Activated naive CD8-positive, alpha-beta T cell treated with anti-CD3 and anti-CD28 coated beads, Interleukin-2, amount 10 ng/mL, durations not matched to agents 7 days and 5 days (primary cell): ENCODE data around the gene CEP112. TPM values are rescaled to one million over a fixed set of nuclear protein-coding genes. Genes with fewer than 3 reads are reported as not detected.

Experiments
- ATAC-seq: fragments of 150-1000 bp; cut with Tn5 transposase; one replicate; pipeline ENCODE4 v1.10.0; 2021; ENCODE audit warnings: low read depth, moderate library complexity
- POLR2A ChIA-PET: fragments of 350-600 bp; sonication (Branson Sonifier 250); formaldehyde crosslinking; loops from one replicate; lab custom pipeline; 2021; ENCODE audit warnings: antibody characterized with exemption; lab: Charles Lee
- DNase-seq: peaks from one replicate; pipeline ENCODE4 v3.0.0; 2021
- H3K27ac Mint-ChIP-seq: one replicate; pipeline ENCODE4 v1.8.0; 2022; ENCODE audit warnings: mild to moderate bottlenecking, mixed read lengths
- H3K27me3 Mint-ChIP-seq: one replicate; pipeline ENCODE4 v1.8.0; 2022; ENCODE audit warnings: mild to moderate bottlenecking, moderate library complexity, mixed read lengths
- H3K36me3 Mint-ChIP-seq: one replicate; pipeline ENCODE4 v1.8.0; 2021; ENCODE audit warnings: mild to moderate bottlenecking, mixed read lengths
- H3K4me1 Mint-ChIP-seq: one replicate; pipeline ENCODE4 v1.8.0; 2021; ENCODE audit warnings: mixed read lengths
- H3K4me3 Mint-ChIP-seq: one replicate; pipeline ENCODE4 v1.8.0; 2022; ENCODE audit warnings: mild to moderate bottlenecking, moderate library complexity, mixed read lengths
- H3K9me3 Mint-ChIP-seq: one replicate; pipeline ENCODE4 v1.8.0; 2021; ENCODE audit warnings: mixed read lengths
- total RNA-seq, 2 experiments: library from RNA; stranded (reverse); gene quantifications; one replicate each; pipeline ENCODE4 v1.2.3, GENCODE V29; 2021

The CEP112 gene
- total RNA-seq, 2 experiments from 2014 or later: 2.1 to 3.8 TPM

- no peaks in the 10 kb centered on the region for H3K4me1 Mint-ChIP-seq
- no peaks in the 10 kb centered on the region for H3K27me3 Mint-ChIP-seq
- ATAC-seq (no peak), DNase-seq (no peak)
- no peaks in the 10 kb centered on the region for H3K9me3 Mint-ChIP-seq
- no peaks in the 10 kb centered on the region for H3K36me3 Mint-ChIP-seq
- no peak overlapping the region for H3K4me3 Mint-ChIP-seq
- H3K27ac Mint-ChIP-seq: no peak overlapping the region
- POLR2A ChIA-PET: no interaction called here
Observed at GRCh38 chr17:65902831-65903522, 289.0 kb downstream of the CEP112 start.

GRCh38 chr17:65902155-65902554 is 289.8 kb downstream of the CEP112 start:
- Mint-ChIP-seq H3K36me3 (no peaks in the 10 kb centered on the region), H3K27ac (no peak overlapping the region), H3K9me3 (no peaks in the 10 kb centered on the region), H3K4me1 (no peaks in the 10 kb centered on the region), H3K27me3 (no peaks in the 10 kb centered on the region), H3K4me3 (no peak overlapping the region)
- ATAC-seq (no peak), DNase-seq (no peak)
- POLR2A ChIA-PET: no interaction called here

- POLR2A ChIA-PET: no interaction called here
Observed at GRCh38 chr17:65901394-65901793, 290.5 kb downstream of the CEP112 start.

GRCh38 chr17:65900216-65900615 is 291.7 kb downstream of the CEP112 start:
- DNase-seq (no peak), ATAC-seq (no peak)
- H3K36me3 Mint-ChIP-seq: no peaks in the 10 kb centered on the region
- no peaks in the 10 kb centered on the region for H3K4me1 Mint-ChIP-seq
- POLR2A ChIA-PET: no interaction called here
- H3K9me3 Mint-ChIP-seq: no peaks in the 10 kb centered on the region
- no peak overlapping the region for H3K27ac Mint-ChIP-seq
- no peak overlapping the region for H3K4me3 Mint-ChIP-seq
- peaks cover 2% of the 10 kb centered on the region for H3K27me3 Mint-ChIP-seq

More at GRCh38 chr17:65901394-65901793, 290.5 kb downstream of the CEP112 start:
- Mint-ChIP-seq H3K4me3 (no peak overlapping the region), H3K27me3 (peaks cover 2% of the 10 kb centered on the region), H3K27ac (no peak overlapping the region), H3K36me3 (no peaks in the 10 kb centered on the region), H3K4me1 (no peaks in the 10 kb centered on the region), H3K9me3 (no peaks in the 10 kb centered on the region)
- no peak for ATAC-seq
- no peak for DNase-seq

GRCh38 chr17:65898651-65899050 is 293.3 kb downstream of the CEP112 start:
- peaks cover 2% of the 10 kb centered on the region for H3K27me3 Mint-ChIP-seq
- no peaks in the 10 kb centered on the region for H3K4me1 Mint-ChIP-seq
- H3K27ac Mint-ChIP-seq: no peak overlapping the region
- POLR2A ChIA-PET: no interaction called here
- no peaks in the 10 kb centered on the region for H3K9me3 Mint-ChIP-seq
- DNase-seq: no peak
- H3K36me3 Mint-ChIP-seq: no peaks in the 10 kb centered on the region
- no peak overlapping the region for H3K4me3 Mint-ChIP-seq
- ATAC-seq: no peak

- ATAC-seq: no peak
- H3K4me3 Mint-ChIP-seq: no peak overlapping the region
- peaks cover 2% of the 10 kb centered on the region for H3K27me3 Mint-ChIP-seq
- H3K9me3 Mint-ChIP-seq: no peaks in the 10 kb centered on the region
- no peak for DNase-seq
- no peaks in the 10 kb centered on the region for H3K36me3 Mint-ChIP-seq
- no peaks in the 10 kb centered on the region for H3K4me1 Mint-ChIP-seq
- POLR2A ChIA-PET: no interaction called here
- H3K27ac Mint-ChIP-seq: no peak overlapping the region
Observed at GRCh38 chr17:65896889-65897288, 295.0 kb downstream of the CEP112 start.

- no peak for DNase-seq
- POLR2A ChIA-PET: no interaction called here
- Mint-ChIP-seq H3K9me3 (no peaks in the 10 kb centered on the region), H3K27ac (no peak overlapping the region), H3K36me3 (no peaks in the 10 kb centered on the region), H3K4me3 (no peak overlapping the region), H3K4me1 (no peaks in the 10 kb centered on the region), H3K27me3 (peaks cover 2% of the 10 kb centered on the region)
- no peak for ATAC-seq
Observed at GRCh38 chr17:65895969-65896368, 296.0 kb downstream of the CEP112 start.

- Mint-ChIP-seq H3K36me3 (no peaks in the 10 kb centered on the region), H3K9me3 (no peaks in the 10 kb centered on the region), H3K27me3 (peaks cover 2% of the 10 kb centered on the region), H3K4me1 (no peaks in the 10 kb centered on the region), H3K27ac (no peak overlapping the region), H3K4me3 (no peak overlapping the region)
- POLR2A ChIA-PET: no interaction called here
- no peak for ATAC-seq
- no peak for DNase-seq
Observed at GRCh38 chr17:65893692-65894279, 298.1 kb downstream of the CEP112 start.

GRCh38 chr17:65892912-65893377 is 299.0 kb downstream of the CEP112 start:
- H3K27me3 Mint-ChIP-seq: peaks cover 2% of the 10 kb centered on the region
- ATAC-seq (no peak), DNase-seq (no peak)
- H3K4me1 Mint-ChIP-seq: no peaks in the 10 kb centered on the region
- no peak overlapping the region for H3K4me3 Mint-ChIP-seq
- no peaks in the 10 kb centered on the region for H3K36me3 Mint-ChIP-seq
- H3K27ac Mint-ChIP-seq: no peak overlapping the region
- no peaks in the 10 kb centered on the region for H3K9me3 Mint-ChIP-seq
- POLR2A ChIA-PET: no interaction called here

- no peaks in the 10 kb centered on the region for H3K27me3 Mint-ChIP-seq
- H3K36me3 Mint-ChIP-seq: no peaks in the 10 kb centered on the region
- no peaks in the 10 kb centered on the region for H3K9me3 Mint-ChIP-seq
- H3K4me3 Mint-ChIP-seq: no peak overlapping the region
- no peak for DNase-seq
- H3K27ac Mint-ChIP-seq: no peak overlapping the region
- POLR2A ChIA-PET: no interaction called here
- no peaks in the 10 kb centered on the region for H3K4me1 Mint-ChIP-seq
- no peak for ATAC-seq
Observed at GRCh38 chr17:65891231-65891735, 300.6 kb downstream of the CEP112 start.

- Mint-ChIP-seq H3K27ac (no peak overlapping the region), H3K4me1 (no peaks in the 10 kb centered on the region), H3K9me3 (no peaks in the 10 kb centered on the region), H3K27me3 (no peaks in the 10 kb centered on the region), H3K4me3 (no peak overlapping the region), H3K36me3 (no peaks in the 10 kb centered on the region)
- POLR2A ChIA-PET: no interaction called here
- DNase-seq: no peak
- ATAC-seq: no peak
Observed at GRCh38 chr17:65888649-65889048, 303.3 kb downstream of the CEP112 start.

- DNase-seq: no peak
- H3K27ac Mint-ChIP-seq: no peak overlapping the region
Observed at GRCh38 chr17:65886315-65887245, 305.4 kb downstream of the CEP112 start.

GRCh38 chr17:65885541-65886312 is 306.2 kb downstream of the CEP112 start:
- no peaks in the 10 kb centered on the region for H3K36me3 Mint-ChIP-seq
- no peak overlapping the region for H3K27ac Mint-ChIP-seq
- no peak for DNase-seq
- H3K4me3 Mint-ChIP-seq: no peak overlapping the region
- no peaks in the 10 kb centered on the region for H3K4me1 Mint-ChIP-seq
- no peaks in the 10 kb centered on the region for H3K9me3 Mint-ChIP-seq
- H3K27me3 Mint-ChIP-seq: no peaks in the 10 kb centered on the region
- POLR2A ChIA-PET: no interaction called here
- ATAC-seq: no peak

More at GRCh38 chr17:65886315-65887245, 305.4 kb downstream of the CEP112 start:
- no peak for ATAC-seq
- POLR2A ChIA-PET: no interaction called here
- Mint-ChIP-seq H3K9me3 (no peaks in the 10 kb centered on the region), H3K4me3 (no peak overlapping the region), H3K4me1 (no peaks in the 10 kb centered on the region), H3K36me3 (no peaks in the 10 kb centered on the region), H3K27me3 (no peaks in the 10 kb centered on the region)
